Measurements from ENCODE around the gene GNPNAT1.

DNA sequence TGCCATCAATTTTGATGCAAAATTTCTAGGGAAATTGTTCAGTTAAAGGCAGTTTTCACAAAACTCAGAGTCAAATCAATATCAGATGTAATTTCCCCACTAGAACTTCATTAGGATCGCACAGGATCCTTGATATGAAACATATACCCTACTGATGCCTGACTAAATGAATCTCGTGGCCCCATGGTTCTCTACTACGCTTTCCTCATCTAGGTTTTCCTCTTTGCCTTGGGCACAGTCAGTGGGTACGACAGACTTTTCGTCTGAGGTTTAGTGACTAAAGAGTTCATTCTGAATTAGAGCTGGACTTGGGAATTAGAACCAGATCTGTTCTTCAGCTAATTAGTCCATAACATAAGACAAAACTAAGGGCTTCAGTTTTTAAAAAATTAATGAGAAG lies 42.5 kb upstream of the GNPNAT1 start:
- TF ChIP-seq, protein P1, sequence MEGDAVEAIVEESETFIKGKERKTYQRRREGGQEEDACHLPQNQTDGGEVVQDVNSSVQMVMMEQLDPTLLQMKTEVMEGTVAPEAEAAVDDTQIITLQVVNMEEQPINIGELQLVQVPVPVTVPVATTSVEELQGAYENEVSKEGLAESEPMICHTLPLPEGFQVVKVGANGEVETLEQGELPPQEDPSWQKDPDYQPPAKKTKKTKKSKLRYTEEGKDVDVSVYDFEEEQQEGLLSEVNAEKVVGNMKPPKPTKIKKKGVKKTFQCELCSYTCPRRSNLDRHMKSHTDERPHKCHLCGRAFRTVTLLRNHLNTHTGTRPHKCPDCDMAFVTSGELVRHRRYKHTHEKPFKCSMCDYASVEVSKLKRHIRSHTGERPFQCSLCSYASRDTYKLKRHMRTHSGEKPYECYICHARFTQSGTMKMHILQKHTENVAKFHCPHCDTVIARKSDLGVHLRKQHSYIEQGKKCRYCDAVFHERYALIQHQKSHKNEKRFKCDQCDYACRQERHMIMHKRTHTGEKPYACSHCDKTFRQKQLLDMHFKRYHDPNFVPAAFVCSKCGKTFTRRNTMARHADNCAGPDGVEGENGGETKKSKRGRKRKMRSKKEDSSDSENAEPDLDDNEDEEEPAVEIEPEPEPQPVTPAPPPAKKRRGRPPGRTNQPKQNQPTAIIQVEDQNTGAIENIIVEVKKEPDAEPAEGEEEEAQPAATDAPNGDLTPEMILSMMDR (IDR thresholded peaks at IDR 0.05) = no peak
- no peak for TF ChIP-seq POLR2A (IDR thresholded peaks at IDR 0.05)
